NCI-H510A treated with DMSO at 0.1 percent for 48 hours (cell line): ENCODE results near the gene MAS1.
"Not testable (repeated sequence)": the region's sequence is repeated elsewhere in the genome, so short reads cannot be mapped to it uniquely, and the experiment has no call there.

Experiments used
- DNase-seq: peaks from one replicate; lab custom pipeline; 2025; lab: John Stamatoyannopoulos, UW

MAS1 gene

DNA sequence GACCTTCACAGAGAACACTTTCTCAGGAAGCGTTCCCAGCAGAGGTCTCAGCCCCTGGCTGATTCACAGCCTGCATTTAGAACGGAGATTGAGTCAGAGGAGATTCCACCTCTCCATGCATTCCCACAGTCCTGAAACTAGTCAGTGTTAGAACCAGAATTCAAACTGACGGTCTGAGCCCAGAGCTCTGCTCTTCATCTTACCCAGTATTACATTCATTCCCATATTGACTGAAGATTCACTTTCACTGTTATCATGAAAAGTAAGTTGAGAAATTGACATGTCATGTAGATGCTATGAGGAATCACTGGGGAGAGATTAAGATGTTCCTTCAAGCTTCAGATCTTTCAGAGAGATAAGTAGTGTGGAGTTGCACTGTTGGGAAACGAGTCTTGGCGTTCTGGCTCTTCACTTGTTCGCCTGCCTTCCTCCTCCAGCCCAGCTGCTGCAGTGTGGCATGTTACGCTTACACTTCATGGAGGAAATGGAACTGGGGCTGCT is 28.3 kb downstream of the MAS1 start:
- no peak for DNase-seq

DNA sequence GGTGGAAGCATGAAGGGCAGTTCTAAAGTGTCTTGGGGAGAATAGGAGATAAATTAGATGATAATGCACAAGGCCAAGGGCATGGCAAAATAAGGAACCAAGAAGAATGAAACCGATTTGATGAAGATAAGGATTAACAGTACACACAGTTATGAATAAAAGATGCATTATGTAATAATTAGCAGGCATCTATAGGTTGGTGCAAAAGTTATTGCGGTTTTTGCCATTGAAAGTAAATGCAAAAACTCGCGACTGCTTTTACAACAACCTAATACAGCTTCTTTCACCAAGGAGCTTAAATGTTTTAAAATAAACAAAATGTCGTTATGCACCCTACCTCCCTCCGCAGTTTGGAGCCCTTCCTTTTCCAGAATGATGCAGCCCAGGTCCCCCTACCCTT is 29.0 kb downstream of the MAS1 start:
- no peak for DNase-seq

DNA sequence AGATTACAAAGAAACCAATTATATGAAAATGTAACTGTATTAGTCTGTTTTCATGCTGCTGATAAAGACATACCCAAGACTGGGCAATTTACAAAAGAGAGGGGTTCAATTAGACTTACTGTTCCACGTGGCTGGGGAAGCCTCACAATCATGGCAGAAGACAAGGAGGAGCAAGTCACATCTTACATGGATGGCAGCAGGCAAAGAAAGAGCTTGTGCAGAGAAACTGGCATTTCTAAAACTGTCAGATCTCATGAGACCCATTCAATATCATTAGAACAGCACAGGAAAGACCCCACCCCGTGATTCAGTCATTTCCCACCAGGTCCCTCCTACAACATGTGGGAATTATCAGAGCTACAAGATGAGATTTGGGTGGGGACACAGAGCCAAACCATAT is 33.4 kb downstream of the MAS1 start:
- DNase-seq: not testable (repeated sequence)

DNA sequence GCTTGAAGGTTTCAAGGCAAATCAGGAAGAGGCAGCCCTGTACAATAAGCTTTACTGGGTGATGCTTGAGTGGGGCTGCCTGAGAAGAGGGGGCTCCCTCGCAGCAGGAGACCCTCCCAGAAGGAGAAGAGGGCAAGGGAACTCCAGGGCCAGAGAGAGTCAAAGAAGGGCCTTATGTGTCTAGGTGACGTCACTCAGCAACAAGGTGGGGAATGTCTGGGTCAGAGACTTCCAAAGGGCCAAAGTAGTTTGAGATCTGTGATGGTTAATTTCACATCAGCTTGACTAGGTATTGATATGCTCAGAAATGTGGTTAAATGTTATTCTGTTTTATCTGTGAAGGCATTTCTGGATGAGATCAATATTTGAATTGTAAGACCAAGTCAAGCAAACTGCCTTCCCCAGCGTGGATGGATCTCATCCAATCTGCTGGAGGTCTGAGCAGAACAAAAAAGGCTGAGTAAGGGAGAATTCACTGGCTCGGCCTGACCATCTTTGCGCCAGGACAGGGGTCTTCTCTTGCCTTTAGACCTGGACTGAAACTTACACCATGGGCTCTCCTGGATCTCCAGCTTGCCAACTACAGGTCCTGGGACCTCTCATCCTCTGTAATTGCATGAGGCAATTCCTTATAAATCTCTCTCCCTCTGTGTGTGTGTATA is 35.9 kb downstream of the MAS1 start:
- no peak for DNase-seq

DNA sequence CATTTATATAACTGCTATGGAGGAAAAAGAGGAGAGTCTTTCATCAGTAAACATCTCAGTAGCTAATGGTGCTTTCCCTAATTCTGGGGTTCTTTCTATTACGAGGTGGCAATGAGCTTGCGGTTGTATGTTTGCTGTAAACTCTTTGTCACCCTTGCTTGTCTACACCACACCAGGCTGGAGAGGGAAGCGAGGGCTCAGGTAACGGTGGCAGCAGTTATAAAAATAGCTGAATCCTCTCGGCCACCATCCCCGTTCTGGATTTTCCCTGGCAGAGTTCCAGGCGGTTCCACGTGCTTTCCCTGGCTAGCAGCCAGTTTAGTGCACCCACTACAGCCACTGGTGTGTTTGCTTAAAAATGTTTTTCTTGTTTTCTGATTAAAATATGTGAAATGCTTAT is 39.0 kb downstream of the MAS1 start:
- peak; percentile 66 for DNase-seq

DNA sequence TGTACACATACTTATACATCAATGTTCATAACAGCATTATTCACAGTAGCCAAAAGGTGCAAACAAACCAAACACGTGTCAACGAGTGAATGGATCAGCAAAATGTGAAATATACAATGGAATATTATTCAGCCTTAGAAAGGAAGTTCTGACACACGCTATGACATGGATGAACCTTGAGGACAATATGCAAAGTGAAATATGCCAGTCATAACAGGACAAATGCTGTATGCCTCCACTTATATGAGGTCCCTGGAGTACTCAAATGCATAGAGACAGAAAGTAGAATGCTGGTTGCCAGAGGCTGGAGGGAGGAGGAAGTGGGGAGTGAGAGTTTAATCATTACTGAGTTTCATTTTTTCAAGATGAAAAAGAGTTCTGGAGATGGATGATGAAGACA is 40.3 kb downstream of the MAS1 start:
- no peak for DNase-seq

DNA sequence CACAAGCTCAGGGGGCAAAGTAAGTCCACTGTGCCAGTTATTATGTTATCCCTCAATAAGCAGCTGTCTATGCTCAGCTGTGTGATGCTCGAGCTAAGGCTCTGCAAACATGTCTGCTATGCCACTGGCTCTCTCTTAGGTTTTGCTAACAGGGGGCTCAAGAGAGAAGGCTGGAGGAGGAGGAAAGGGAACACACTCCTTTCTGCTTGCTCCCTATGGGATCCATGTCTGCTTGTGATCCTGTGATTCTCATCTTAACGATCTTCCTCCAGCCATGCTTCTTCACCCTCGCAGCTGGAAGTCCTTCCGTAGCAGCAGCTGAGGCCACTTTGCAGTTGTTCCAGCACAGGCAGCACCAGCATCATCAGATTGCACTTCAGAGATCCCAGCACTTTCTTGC is 41.1 kb downstream of the MAS1 start:
- DNase-seq: no peak

DNA sequence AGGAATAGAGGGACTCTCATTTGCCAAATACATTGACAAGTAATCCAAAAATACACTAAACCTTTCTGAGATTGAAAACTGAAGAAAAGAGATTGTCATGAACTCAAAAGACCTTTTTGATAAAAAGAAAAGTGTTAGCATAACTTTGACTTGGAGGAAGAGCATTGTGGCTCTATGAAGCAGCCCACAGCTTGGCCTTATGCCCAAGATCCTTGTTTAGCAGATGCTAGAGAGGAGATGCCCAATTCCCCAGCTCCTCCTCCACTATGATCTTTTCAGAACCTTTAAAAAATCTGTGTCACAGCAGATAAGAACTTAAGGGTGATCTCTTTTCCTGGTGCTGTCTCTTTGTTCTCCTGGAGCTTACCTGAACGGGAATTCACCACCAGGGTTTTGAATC is 42.3 kb downstream of the MAS1 start:
- no peak for DNase-seq

DNA sequence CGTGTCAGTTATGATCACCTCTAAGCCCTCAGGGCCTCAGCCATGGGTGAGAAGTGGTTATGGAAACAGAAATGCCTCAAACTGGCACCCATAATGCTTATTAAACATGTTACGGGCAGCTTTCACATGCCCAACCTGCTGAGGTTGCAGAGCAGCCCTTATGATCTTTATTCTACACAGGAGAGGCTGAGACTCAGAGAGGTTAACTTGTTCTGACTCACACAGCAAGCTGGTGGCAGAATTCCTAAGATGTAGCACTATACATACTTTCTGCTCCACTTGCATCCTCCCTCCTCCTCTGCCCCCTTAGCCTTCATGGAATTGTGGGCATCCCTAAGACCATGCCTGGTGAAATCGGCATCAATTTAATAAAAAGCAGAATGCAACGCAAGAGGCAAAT is 43.4 kb downstream of the MAS1 start:
- no peak for DNase-seq

DNA sequence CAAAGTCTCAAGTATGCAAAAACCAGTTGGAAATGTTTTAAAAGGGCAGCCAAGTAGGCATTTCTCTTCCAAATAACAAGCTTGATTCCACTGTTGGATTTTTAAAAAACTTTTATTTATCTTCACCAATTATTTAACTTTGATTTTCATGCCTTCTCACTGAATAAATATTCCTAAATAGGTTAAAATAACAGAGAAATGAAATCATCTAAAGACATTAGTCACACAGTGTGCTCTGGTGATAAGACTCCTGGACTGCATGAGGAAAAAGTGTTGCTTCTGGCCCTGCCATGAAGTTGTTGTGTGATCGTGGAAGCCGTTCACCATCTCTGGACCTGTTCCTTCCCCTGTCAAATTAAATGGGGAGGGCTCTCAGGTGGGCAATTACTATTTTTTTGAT is 44.3 kb downstream of the MAS1 start:
- DNase-seq: no peak

DNA sequence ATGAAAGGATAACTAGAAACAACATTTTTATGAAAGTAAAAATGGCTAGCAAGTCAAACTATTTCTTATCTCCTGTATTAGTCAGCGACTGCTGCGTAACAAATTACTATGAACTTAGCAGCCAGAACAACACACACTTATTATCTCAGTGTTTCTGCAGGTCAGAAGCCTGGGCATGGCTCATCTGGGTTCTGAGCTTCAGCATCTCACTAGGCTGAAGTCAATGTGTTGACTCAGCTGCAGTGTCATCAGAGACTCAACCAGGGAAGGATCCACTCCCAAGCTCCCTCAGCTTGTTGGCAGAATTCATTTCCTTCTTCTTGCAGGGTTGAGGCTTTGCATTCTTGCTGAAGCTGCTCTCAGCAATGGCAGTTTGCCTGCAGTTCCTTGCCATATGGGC is 44.8 kb downstream of the MAS1 start:
- no peak for DNase-seq

DNA sequence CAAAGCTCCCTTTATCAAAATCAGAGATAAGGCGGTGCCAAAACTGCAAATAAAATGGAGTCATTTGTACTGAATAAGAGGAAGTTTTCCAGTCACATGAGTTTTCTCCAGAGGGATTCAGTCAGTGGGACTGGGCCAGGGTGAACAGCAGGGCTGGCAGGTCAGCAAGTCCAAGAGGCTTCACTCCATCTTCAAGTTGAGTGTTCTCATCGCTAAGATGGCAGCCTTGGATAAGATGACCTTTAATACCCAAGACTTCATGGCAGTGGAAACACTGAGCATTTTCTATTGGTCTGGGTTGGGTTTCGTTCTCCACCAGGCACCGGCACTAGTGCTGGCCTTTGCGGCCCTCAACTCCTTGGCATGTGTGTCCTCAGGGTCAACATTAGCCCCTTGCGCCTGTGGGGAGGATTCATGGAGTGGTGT is 48.8 kb downstream of the MAS1 start:
- no peak for DNase-seq
